GM18907 (cell line): ENCODE measurements around the gene CEBPB.
"Not testable (repeated sequence)": the region's sequence is repeated elsewhere in the genome, so short reads cannot be mapped to it uniquely, and the experiment has no call there.

Source experiments
- ATAC-seq: cut with Tn5 transposase; IDR thresholded peaks from one replicate; pipeline ENCODE4 v1.9.1; 2021; ENCODE audit warnings: mild to moderate bottlenecking, moderate library complexity; ENCODE audit not compliant: unreplicated experiment

The CEBPB gene

DNA sequence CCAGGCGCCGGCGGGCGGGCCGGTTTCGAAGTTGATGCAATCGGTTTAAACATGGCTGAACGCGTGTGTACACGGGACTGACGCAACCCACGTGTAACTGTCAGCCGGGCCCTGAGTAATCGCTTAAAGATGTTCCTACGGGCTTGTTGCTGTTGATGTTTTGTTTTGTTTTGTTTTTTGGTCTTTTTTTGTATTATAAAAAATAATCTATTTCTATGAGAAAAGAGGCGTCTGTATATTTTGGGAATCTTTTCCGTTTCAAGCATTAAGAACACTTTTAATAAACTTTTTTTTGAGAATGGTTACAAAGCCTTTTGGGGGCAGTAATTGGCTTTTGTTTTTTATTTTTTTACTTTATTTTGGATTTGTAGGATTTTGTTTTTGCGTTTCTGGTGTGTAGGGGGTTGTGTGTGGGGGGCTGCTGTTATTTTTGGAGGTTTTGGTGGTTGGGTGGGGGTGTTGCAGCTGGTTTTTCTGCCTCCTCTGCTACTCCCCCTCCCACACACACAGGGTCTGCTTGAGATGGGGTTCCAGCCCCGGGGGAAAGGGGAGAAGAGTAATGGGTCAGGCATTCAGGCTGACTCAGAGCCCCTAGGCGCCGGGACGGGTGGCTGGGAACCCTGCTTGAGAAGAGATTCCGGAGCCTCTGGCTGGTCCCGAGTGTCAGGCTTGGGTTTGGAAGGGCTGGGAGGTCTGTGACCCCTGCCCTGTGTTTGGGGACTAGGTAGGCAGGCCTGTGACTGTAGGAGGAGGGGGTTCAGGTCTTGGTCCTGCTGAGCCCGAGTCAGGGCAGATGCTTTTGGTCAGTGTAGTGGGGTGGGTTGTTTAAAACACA, 2.0 kb downstream of the CEBPB start:
- ATAC-seq, result peak; percentile 30

GRCh38 chr20:50193199-50193835, 2.7 kb downstream of the CEBPB start:
- ATAC-seq, result no peak

GRCh38 chr20:50193836-50194421, 3.3 kb downstream of the CEBPB start:
- no peak for ATAC-seq

DNA sequence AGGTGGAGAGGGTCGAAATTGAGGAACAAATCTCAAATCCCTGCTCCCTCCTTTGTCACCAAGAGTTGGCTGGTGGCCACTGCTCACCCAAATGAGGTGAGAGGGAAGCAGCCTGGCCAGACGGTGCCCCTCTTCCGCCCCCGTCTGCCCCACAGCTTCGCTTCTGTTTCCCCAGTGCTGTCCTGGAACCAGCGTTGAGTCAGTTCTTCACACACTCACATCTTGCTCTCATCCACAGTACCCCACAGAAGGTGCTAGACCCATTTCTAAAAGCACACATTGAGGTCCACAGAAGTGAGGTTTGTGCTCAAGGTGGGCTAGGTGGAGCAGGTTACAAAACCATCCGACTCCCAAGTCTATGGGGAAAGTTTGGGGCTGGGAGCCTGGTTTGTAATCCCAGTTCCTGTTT, 3.8 kb downstream of the CEBPB start:
- no peak for ATAC-seq

- ATAC-seq, result no peak
These were observed 4.3 kb downstream of the CEBPB start for GRCh38 chr20:50194831-50195523.

- no peak for ATAC-seq
These were observed 5.0 kb downstream of the CEBPB start for GRCh38 chr20:50195524-50196120.

- ATAC-seq, result no peak
These were observed 5.6 kb downstream of the CEBPB start for GRCh38 chr20:50196248-50196647.

- no peak for ATAC-seq
These were observed 6.3 kb downstream of the CEBPB start for GRCh38 chr20:50196896-50197295.

- ATAC-seq, result no peak
These were observed 7.0 kb downstream of the CEBPB start for GRCh38 chr20:50197463-50198179.

DNA sequence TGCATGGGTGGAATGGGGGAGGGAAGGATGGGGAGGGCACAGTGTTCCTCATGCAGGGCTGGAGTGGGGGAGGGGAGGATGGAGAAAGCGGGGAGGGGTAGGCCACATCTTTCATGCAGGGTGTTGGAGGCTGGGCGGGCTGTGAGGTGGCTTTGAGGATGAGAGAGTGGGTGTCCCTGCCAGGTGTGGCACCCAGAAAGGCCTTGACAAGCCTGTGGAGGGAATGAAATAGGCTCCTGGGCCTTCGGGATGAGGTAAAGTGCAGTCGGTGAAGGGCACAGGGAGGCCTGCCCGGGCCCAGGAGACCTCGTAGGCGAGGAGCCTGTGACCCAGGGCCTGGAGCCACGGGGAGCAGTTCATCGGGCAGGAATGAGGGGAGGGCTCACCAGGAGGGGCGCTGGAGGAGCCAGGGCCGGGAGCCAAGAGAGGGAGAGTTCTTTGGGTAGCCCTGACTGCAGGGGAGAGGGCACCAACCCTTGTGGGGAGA, 7.6 kb downstream of the CEBPB start:
- no peak for ATAC-seq

DNA sequence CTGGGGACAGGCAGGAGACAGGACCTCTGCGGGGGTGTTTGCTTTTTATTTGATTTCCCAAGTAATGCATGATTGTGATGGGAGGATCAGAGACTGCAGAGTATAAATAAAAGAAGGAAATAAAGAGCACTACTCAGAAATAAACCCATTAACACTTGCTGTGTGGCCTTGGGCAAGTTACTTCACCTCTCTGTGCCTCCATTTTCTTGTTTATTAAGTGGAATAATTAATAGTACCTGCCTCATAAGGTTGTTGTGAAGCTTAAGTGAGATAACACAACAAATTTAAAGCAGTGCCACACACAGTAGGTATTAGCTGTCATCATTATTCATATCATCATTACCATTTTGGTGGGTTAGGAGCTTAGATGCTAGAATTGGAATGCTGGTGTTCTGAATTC, 8.1 kb downstream of the CEBPB start:
- ATAC-seq, result no peak

DNA sequence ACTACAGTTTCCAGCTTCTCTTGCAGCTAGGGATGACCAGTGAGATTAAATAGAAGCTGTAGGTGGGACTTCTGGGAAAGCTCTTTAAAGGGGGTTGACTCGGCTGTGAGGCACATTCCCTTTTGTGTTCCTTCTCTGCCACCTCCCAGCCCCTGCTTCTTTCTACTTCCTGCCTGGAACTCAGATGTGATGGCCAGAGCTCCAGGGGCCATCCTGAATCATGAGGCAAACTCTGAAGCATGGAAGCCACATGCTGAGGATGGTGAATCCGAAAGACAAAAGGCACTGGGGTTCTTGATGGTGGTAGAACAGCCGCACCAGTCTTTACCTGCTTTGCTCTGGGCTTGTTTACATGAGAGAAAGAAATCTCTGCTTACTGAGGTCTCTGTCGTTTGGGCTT, 9.1 kb downstream of the CEBPB start:
- no peak for ATAC-seq

GRCh38 chr20:50200482-50201104, 10.0 kb downstream of the CEBPB start:
- no peak for ATAC-seq

DNA sequence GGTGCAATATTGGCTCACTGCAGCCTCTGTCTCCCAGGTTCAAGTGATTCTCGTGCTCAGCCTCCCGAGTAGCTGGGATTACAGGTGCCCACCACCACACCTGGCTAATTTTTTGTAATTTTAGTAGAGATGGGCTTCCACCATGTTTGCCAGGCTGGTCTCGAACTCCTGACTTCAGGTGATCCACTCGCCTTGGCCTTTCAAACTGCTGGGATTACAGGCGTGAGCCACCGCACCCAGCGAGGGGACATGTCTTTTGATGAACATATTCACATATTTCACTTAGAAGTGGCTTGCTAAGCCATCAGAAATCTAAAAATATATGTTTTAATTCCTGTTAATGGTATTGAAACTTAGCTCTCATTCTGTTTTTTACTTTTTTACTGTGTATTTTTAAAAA, 11.1 kb downstream of the CEBPB start:
- ATAC-seq, result not testable (repeated sequence)

- no peak for ATAC-seq
These were observed 12.0 kb downstream of the CEBPB start for GRCh38 chr20:50202677-50203076.

DNA sequence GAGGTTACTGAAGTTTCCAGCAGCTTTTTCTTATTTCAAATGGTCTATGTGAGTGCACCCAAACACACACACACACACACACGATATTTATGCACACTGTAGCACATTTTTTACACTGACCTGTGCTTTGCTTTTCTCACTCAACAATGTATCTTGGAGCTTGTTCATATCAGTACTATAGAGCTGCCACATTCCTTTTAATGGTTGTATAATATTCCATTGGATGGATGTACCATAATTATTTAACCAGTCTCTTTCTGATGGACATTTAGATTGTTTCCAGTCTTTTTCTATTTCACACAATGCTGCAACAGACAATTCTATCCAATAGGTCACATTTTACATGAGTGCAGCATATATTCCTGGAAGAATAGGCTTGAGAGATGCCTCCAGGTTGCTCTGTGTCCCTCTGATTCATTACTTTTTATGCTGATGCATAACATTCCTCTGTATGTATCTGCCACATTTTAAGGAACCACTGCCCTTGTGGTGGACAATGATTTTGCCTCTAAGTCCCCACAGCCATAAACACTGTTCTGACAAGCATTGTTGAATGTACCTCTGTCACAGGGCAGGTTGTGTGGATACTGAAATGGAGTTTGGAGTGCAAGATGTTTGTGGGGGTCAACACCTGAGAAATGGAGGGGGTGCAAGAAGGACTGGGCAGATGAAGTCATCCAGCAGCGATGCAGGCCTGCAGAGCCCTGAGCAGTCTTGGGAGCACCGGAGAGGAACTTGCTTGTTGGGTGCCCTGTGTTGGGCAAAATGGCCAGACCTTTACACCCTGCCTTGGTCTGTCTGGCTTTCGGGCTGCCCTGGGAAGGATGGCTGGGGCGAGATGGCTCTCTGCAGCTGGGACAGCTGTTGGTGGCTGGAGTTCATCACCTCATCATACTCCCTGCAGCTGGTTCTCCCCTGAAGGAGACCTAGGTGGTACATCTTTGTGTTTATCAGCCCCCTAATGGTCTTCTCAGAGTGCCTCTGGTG, 13.6 kb downstream of the CEBPB start:
- no peak for ATAC-seq

GRCh38 chr20:50207026-50207425, 16.4 kb downstream of the CEBPB start:
- no peak for ATAC-seq

- no peak for ATAC-seq
These were observed 17.5 kb downstream of the CEBPB start for GRCh38 chr20:50208085-50208491.

GRCh38 chr20:50208815-50209214, 18.2 kb downstream of the CEBPB start:
- not testable (repeated sequence) for ATAC-seq
